NCI-H2107 treated with DMSO at 0.1 percent for 48 hours (cell line): ENCODE measurements around the gene NT5C3B.
"Not testable (repeated sequence)": the region's sequence is repeated elsewhere in the genome, so short reads cannot be mapped to it uniquely, and the experiment has no call there.

ENCODE experiments used
- DNase-seq: peaks from one replicate; lab custom pipeline; 2025; ENCODE audit not compliant: unreplicated experiment; lab: John Stamatoyannopoulos, UW

The NT5C3B gene

GRCh38 chr17:41835800-41836549, at the start of gene NT5C3B:
Gene NT5C3B (minus strand): TSS chr17:41836232. CDS start chr17:41836193, 39 bp downstream.
- DNase-seq = no peak

- no peak for DNase-seq
These were observed 49.7 kb upstream of the NT5C3B start for GRCh38 chr17:41885733-41886132.

GRCh38 chr17:41882756-41883155, 46.7 kb upstream of the NT5C3B start:
- DNase-seq = no peak

GRCh38 chr17:41880130-41880529, 44.1 kb upstream of the NT5C3B start:
- no peak for DNase-seq

- not testable (repeated sequence) for DNase-seq
These were observed 38.2 kb upstream of the NT5C3B start for GRCh38 chr17:41874293-41874670.

- DNase-seq = no peak
These were observed 37.7 kb upstream of the NT5C3B start for GRCh38 chr17:41873559-41874292.

- no peak for DNase-seq
These were observed 35.8 kb upstream of the NT5C3B start for GRCh38 chr17:41871789-41872188.

GRCh38 chr17:41870627-41871026, 34.6 kb upstream of the NT5C3B start:
- DNase-seq = no peak

GRCh38 chr17:41870097-41870496, 34.1 kb upstream of the NT5C3B start:
- no peak for DNase-seq

GRCh38 chr17:41869426-41869825, 33.4 kb upstream of the NT5C3B start:
- DNase-seq = no peak

GRCh38 chr17:41868568-41868967, 32.5 kb upstream of the NT5C3B start:
- no peak for DNase-seq

GRCh38 chr17:41865596-41865893, 29.5 kb upstream of the NT5C3B start:
- peak; percentile 49 for DNase-seq

- DNase-seq = peak; percentile 54
These were observed 29.0 kb upstream of the NT5C3B start, which contains the start of gene KLHL11 for GRCh38 chr17:41864836-41865595. Gene KLHL11 (minus strand): TSS chr17:41865423. CDS start chr17:41865370, 53 bp downstream.

GRCh38 chr17:41864498-41864835, 28.4 kb upstream of the NT5C3B start:
- DNase-seq = no peak

GRCh38 chr17:41863074-41863848, 27.2 kb upstream of the NT5C3B start:
- no peak for DNase-seq

- peak; percentile 6 for DNase-seq
These were observed 24.4 kb upstream of the NT5C3B start for GRCh38 chr17:41860254-41860931.

GRCh38 chr17:41851382-41851781, 15.3 kb upstream of the NT5C3B start:
- DNase-seq = not testable (repeated sequence)

- no peak for DNase-seq
These were observed 13.4 kb upstream of the NT5C3B start for GRCh38 chr17:41849251-41849990.

- DNase-seq = no peak
These were observed 12.8 kb upstream of the NT5C3B start for GRCh38 chr17:41848788-41849187.

GRCh38 chr17:41844971-41845370, 8.9 kb upstream of the NT5C3B start:
- no peak for DNase-seq
